ENCODE data around the gene MAMDC2. TPM values are rescaled to one million over a fixed set of nuclear protein-coding genes. Genes with fewer than 3 reads are reported as not detected.

MAMDC2 gene
- total RNA-seq, result not detected in 2 replicates

DNA sequence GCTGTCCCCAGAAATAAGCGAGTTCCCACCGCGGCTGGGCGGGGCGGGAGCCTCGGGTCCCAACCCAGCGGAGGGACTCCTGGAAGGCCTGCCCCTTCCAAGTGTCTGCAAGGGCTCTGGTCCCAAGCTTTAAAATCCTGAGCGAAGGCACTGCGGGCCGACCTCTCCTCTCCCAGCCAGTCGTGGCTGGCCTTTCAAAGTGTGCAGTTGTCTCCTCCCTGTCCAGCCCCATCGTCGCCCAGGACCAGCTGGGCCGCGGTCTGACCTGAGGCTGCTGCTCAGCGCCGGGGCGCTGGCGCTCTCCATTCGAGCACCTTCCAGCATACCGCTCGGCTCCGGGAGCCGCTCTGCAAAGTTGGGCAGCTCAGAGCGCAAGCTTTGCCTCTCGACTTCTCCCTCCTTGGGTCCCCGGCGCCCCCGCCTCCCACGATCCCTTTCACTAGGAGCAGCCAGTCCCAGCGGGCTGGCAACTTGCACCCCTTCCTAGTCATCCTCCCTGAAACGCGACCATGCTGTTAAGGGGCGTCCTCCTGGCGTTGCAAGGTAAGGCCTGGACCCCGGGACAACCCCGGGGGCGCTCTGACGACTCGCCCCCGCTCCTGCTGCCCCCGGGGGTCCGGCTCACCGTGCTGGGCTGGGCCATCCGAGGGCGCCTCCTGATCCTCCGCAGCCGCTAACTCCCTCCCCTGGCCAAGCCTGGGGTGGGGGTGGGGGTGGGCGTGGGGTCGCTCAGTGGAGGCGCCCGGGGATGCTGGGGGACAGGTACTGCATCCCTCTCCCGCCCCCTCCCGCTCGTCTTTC lies at the start of gene MAMDC2:
Gene MAMDC2 (plus strand): TSS at position 160 of the 801 bp plus-strand sequence. CDS start 350 bp downstream, at position 510.
- Mint-ChIP-seq H3K27ac (no peak within 1 kb of the TSS), H3K36me3 (ENCODE audit: low read depth) (no peaks in the 10 kb centered on the region), H3K4me3 (ENCODE audit: low read depth) (peak within 1 kb of the TSS; percentile 14), H3K4me1 (ENCODE audit: low read depth) (no peaks in the 10 kb centered on the region), H3K27me3 (ENCODE audit: low read depth) (peaks cover 43% of the 10 kb centered on the region), H3K9me3 (no peaks in the 10 kb centered on the region)
- no peak for DNase-seq (ENCODE audit: low spot score)
- intact Hi-C loops (cut with micrococcal nuclease), result no loop called here

- H3K27me3 Mint-ChIP-seq (ENCODE audit: low read depth), result peaks cover 7% of the 10 kb centered on the region
- no peak overlapping the region for H3K27ac Mint-ChIP-seq
- no peaks in the 10 kb centered on the region for H3K9me3 Mint-ChIP-seq
- no peaks in the 10 kb centered on the region for H3K4me1 Mint-ChIP-seq (ENCODE audit: low read depth)
- DNase-seq (ENCODE audit: low spot score), result no peak
- no peak overlapping the region for H3K4me3 Mint-ChIP-seq (ENCODE audit: low read depth)
- H3K36me3 Mint-ChIP-seq (ENCODE audit: low read depth), result no peaks in the 10 kb centered on the region
- intact Hi-C loops (cut with micrococcal nuclease), result no loop called here
Observed at GRCh38 chr9:69995846-69996245, 47.8 kb upstream of the MAMDC2 start.

GRCh38 chr9:69996967-69997366 lies 46.7 kb upstream of the MAMDC2 start:
- no peak overlapping the region for H3K27ac Mint-ChIP-seq
- no peaks in the 10 kb centered on the region for H3K4me1 Mint-ChIP-seq (ENCODE audit: low read depth)
- intact Hi-C loops (cut with micrococcal nuclease), result no loop called here
- H3K27me3 Mint-ChIP-seq (ENCODE audit: low read depth), result peaks cover 11% of the 10 kb centered on the region
- no peak overlapping the region for H3K4me3 Mint-ChIP-seq (ENCODE audit: low read depth)
- no peak for DNase-seq (ENCODE audit: low spot score)
- no peaks in the 10 kb centered on the region for H3K36me3 Mint-ChIP-seq (ENCODE audit: low read depth)
- H3K9me3 Mint-ChIP-seq, result no peaks in the 10 kb centered on the region

- H3K36me3 Mint-ChIP-seq (ENCODE audit: low read depth), result no peaks in the 10 kb centered on the region
- H3K27me3 Mint-ChIP-seq (ENCODE audit: low read depth), result peaks cover 13% of the 10 kb centered on the region
- no peak for DNase-seq (ENCODE audit: low spot score)
- no peaks in the 10 kb centered on the region for H3K4me1 Mint-ChIP-seq (ENCODE audit: low read depth)
- H3K9me3 Mint-ChIP-seq, result no peaks in the 10 kb centered on the region
- no peak overlapping the region for H3K4me3 Mint-ChIP-seq (ENCODE audit: low read depth)
- H3K27ac Mint-ChIP-seq, result no peak overlapping the region
- intact Hi-C loops (cut with micrococcal nuclease), result no loop called here
Observed at GRCh38 chr9:69997524-69997923, 46.1 kb upstream of the MAMDC2 start.

DNA sequence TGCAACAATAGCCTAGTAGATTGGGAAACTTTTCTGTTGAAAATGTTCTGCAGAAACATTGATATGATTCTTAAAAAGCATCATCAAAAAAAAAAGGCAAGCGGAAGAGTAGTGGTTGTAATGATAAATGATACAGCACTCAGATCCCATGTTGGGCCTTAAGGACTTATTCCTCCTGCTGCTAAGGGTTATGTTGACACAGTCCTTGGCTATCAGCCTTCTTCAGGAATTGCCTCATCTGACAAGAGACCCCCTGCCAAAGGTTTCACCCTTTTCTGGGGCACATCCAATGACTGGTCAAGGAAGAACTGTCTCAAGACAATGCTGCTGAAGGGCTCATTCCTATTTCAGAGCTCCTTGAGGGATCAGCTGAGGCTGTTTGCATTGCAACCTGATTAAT lies 44.3 kb upstream of the MAMDC2 start:
- H3K9me3 Mint-ChIP-seq, result no peaks in the 10 kb centered on the region
- H3K27me3 Mint-ChIP-seq (ENCODE audit: low read depth), result peaks cover 7% of the 10 kb centered on the region
- H3K27ac Mint-ChIP-seq, result no peak overlapping the region
- no peaks in the 10 kb centered on the region for H3K4me1 Mint-ChIP-seq (ENCODE audit: low read depth)
- no peaks in the 10 kb centered on the region for H3K36me3 Mint-ChIP-seq (ENCODE audit: low read depth)
- intact Hi-C loops (cut with micrococcal nuclease), result no loop called here
- H3K4me3 Mint-ChIP-seq (ENCODE audit: low read depth), result no peak overlapping the region
- no peak for DNase-seq (ENCODE audit: low spot score)

- H3K4me1 Mint-ChIP-seq (ENCODE audit: low read depth), result no peaks in the 10 kb centered on the region
Observed at GRCh38 chr9:70000469-70000868, 43.2 kb upstream of the MAMDC2 start.

DNA sequence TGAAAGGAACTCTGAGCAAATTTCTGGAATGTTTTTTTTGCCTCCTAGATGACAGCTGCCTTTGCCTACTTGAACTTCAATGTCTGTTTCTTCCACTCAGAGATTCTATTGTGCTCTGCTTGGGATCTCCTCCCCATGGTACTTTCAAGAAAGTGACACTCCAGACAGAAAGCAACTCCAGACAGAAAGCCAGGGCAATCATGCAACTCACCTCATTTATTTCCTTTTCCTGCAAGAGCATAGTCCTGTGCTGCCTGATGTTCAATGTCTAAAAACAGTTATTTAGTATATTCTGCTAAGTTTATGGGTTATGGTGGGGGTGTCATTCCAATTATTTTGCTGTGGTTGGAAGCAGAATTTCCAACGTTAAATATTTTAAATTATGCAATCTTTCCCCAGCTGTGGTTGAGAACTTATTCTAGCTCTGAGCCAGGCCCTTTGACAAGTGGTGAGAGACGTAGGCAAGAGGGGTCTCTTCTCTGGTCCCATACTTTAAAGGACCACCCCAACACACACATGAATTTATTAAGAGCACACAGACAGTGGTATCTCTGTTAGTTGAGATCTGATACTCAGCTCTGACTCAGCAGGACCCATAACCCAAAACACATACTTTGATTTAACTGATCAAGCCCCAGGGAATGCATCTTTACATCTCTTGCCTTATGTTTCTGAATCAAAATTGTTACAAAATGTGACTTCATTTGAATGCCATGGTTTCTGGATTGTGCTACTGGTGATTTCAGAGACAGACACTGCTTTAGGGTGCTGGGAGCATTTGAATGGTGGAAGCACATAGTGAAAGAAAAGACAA lies 39.5 kb upstream of the MAMDC2 start:
- Mint-ChIP-seq H3K27ac (no peak overlapping the region), H3K27me3 (ENCODE audit: low read depth) (peaks cover 7% of the 10 kb centered on the region), H3K4me3 (ENCODE audit: low read depth) (no peak overlapping the region), H3K9me3 (no peaks in the 10 kb centered on the region), H3K4me1 (ENCODE audit: low read depth) (no peaks in the 10 kb centered on the region), H3K36me3 (ENCODE audit: low read depth) (no peaks in the 10 kb centered on the region)
- intact Hi-C loops (cut with micrococcal nuclease), result no loop called here
- DNase-seq (ENCODE audit: low spot score), result no peak

More at GRCh38 chr9:70000469-70000868, 43.2 kb upstream of the MAMDC2 start:
- Mint-ChIP-seq H3K9me3 (no peaks in the 10 kb centered on the region), H3K4me3 (ENCODE audit: low read depth) (no peak overlapping the region), H3K27ac (no peak overlapping the region), H3K27me3 (ENCODE audit: low read depth) (peaks cover 7% of the 10 kb centered on the region), H3K36me3 (ENCODE audit: low read depth) (no peaks in the 10 kb centered on the region)
- DNase-seq (ENCODE audit: low spot score), result no peak
- intact Hi-C loops (cut with micrococcal nuclease), result no loop called here

DNA sequence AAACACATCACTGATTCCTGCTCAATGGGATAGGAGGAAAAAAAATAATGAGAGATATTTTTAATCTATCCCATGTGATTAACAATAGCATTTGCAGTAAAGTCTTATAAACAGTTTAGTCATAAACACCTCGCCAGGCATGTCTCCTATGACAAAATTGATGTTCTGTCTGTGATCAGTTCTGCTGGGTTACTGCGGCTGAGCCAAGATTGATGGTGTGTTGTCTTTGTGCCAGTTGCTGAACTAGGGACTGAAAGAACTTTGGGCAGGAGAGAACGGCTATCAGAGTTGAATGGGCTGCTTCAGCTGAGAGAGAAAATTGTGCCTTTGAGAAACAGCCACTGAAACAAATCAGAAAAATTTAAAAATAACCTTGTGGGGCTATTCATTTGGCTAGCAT lies 37.3 kb upstream of the MAMDC2 start:
- H3K4me3 Mint-ChIP-seq (ENCODE audit: low read depth), result no peak overlapping the region
- no peak overlapping the region for H3K27ac Mint-ChIP-seq
- H3K9me3 Mint-ChIP-seq, result no peaks in the 10 kb centered on the region
- DNase-seq (ENCODE audit: low spot score), result no peak
- H3K4me1 Mint-ChIP-seq (ENCODE audit: low read depth), result no peaks in the 10 kb centered on the region
- no peaks in the 10 kb centered on the region for H3K36me3 Mint-ChIP-seq (ENCODE audit: low read depth)
- peaks cover 6% of the 10 kb centered on the region for H3K27me3 Mint-ChIP-seq (ENCODE audit: low read depth)
- intact Hi-C loops (cut with micrococcal nuclease), result no loop called here

DNA sequence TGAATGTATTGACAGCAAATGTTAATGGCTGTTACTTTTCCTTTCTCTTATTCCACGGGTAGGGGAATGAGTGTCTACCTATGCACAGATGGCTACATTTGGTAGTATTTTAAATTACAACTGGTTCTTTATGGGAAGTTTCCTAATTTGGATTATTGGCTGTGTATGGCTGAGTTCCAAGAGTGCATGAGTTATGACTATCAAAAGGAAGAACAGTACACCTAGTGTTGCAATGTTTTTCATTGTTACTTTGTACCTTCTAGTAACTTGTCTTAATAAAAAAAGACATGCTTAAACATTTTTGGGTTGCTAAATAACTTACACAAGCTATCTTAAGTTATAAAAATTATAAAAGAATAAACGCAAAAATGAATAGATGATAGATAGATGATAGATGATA lies 35.8 kb upstream of the MAMDC2 start:
- Mint-ChIP-seq H3K9me3 (no peaks in the 10 kb centered on the region), H3K4me3 (ENCODE audit: low read depth) (no peak overlapping the region), H3K36me3 (ENCODE audit: low read depth) (no peaks in the 10 kb centered on the region), H3K27me3 (ENCODE audit: low read depth) (peaks cover 2% of the 10 kb centered on the region), H3K4me1 (ENCODE audit: low read depth) (no peaks in the 10 kb centered on the region), H3K27ac (no peak overlapping the region)
- DNase-seq (ENCODE audit: low spot score), result no peak
- intact Hi-C loops (cut with micrococcal nuclease), result no loop called here

GRCh38 chr9:70010015-70010414 lies 33.6 kb upstream of the MAMDC2 start:
- Mint-ChIP-seq H3K9me3 (no peaks in the 10 kb centered on the region), H3K36me3 (ENCODE audit: low read depth) (no peaks in the 10 kb centered on the region), H3K4me1 (ENCODE audit: low read depth) (no peaks in the 10 kb centered on the region), H3K4me3 (ENCODE audit: low read depth) (no peak overlapping the region), H3K27ac (no peak overlapping the region), H3K27me3 (ENCODE audit: low read depth) (peaks cover 2% of the 10 kb centered on the region)
- no peak for DNase-seq (ENCODE audit: low spot score)
- intact Hi-C loops (cut with micrococcal nuclease), result no loop called here

GRCh38 chr9:70011366-70011765 lies 32.3 kb upstream of the MAMDC2 start:
- H3K9me3 Mint-ChIP-seq, result no peaks in the 10 kb centered on the region
- H3K4me1 Mint-ChIP-seq (ENCODE audit: low read depth), result no peaks in the 10 kb centered on the region
- intact Hi-C loops (cut with micrococcal nuclease), result no loop called here

DNA sequence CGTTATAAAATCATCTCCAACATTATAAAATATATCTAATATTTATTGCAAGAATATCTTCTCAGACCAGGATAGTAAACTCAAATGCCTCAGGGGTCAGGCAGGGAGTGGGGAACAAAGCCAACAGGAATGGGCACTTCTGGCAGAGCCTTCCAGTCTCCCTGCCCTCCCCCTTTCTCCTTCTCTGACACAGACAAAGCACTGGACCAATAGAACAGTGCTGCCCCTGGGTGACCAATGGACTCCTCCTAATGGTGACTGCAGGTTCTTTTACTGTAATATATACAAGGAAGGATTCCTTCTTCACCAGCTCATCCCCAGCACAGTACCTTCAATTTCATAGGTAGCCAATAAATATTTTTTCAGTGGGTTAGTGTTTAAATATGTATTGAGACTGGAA lies 31.1 kb upstream of the MAMDC2 start:
- H3K36me3 Mint-ChIP-seq (ENCODE audit: low read depth), result no peaks in the 10 kb centered on the region
- H3K4me1 Mint-ChIP-seq (ENCODE audit: low read depth), result no peaks in the 10 kb centered on the region
- peaks cover 2% of the 10 kb centered on the region for H3K27me3 Mint-ChIP-seq (ENCODE audit: low read depth)
- H3K27ac Mint-ChIP-seq, result no peak overlapping the region
- no peaks in the 10 kb centered on the region for H3K9me3 Mint-ChIP-seq
- intact Hi-C loops (cut with micrococcal nuclease), result no loop called here
- H3K4me3 Mint-ChIP-seq (ENCODE audit: low read depth), result no peak overlapping the region
- DNase-seq (ENCODE audit: low spot score), result no peak

More at GRCh38 chr9:70011366-70011765, 32.3 kb upstream of the MAMDC2 start:
- H3K27ac Mint-ChIP-seq, result no peak overlapping the region
- no peaks in the 10 kb centered on the region for H3K36me3 Mint-ChIP-seq (ENCODE audit: low read depth)
- H3K4me3 Mint-ChIP-seq (ENCODE audit: low read depth), result no peak overlapping the region
- no peak for DNase-seq (ENCODE audit: low spot score)
- peaks cover 2% of the 10 kb centered on the region for H3K27me3 Mint-ChIP-seq (ENCODE audit: low read depth)

DNA sequence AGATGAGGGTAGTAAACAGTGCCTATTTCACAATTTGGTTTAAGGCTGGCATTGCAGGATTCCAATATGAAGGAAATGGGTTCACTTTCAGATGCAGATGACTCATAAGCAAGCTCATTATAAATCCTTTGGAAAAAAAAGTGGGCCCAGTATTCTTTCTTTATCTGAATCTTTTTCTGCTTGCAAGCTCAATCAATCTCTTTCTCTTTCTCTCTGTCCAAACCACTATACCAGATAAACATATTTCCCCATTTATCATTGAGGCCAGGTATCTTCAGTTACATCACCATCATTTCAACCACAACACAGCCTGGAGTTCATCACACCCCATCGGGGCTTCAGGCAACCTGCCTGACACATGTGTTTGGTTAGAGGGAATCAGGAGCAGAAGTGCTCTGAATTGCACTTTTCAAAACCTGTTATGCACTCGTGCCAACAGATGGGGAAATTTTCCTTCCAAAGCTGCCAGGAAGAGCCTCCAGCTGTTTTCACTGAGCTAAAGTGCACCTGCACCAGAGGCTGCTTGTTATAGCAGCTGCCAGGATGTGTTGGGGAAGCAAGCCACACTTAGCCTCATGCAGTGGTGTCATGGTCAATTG lies 30.0 kb upstream of the MAMDC2 start:
- DNase-seq (ENCODE audit: low spot score), result no peak
- Mint-ChIP-seq H3K9me3 (no peaks in the 10 kb centered on the region), H3K27me3 (ENCODE audit: low read depth) (peaks cover 2% of the 10 kb centered on the region), H3K27ac (no peak overlapping the region), H3K4me3 (ENCODE audit: low read depth) (no peak overlapping the region), H3K36me3 (ENCODE audit: low read depth) (no peaks in the 10 kb centered on the region), H3K4me1 (ENCODE audit: low read depth) (no peaks in the 10 kb centered on the region)
- intact Hi-C loops (cut with micrococcal nuclease), result no loop called here
